ENCODE data around the gene EIF3F.

DNA sequence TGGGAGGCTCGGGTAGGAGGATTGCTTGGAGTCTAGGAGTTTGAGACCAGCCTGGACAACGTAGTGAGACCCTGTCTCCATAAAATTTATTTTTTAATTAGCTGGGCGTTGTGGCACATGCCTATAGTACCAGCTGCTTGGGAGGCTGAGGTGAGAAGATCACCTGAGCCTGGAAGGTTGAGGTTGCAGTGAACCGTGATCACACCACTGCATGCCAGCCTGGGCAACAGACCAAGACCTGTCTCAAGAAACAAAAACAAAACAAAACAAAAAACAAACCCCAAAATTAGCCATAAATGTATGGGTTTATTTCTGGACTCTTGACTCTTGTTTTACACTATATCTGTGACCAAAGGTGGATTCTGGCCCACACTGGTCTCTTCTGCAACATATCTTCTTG, 41.6 kb downstream of the EIF3F start:
- TF ChIP-seq CTCF (IDR thresholded peaks at IDR 0.05) (no peak), POLR2A (IDR thresholded peaks at IDR 0.05) (no peak)
